IMR-90 (cell line): ENCODE measurements around the gene WASF1.

ENCODE experiments used
- CTCF ChIP-seq: conservative IDR thresholded peaks from 2 replicates; pipeline ENCODE4 v1.5.1; 2012; ENCODE audit warnings: mild to moderate bottlenecking, low read depth, low read length, improper control_type of control experiment
- FOS ChIP-seq: fragments of 150-350 bp; IDR thresholded peaks from 2 replicates; pipeline ENCODE4 v1.6.1; 2016; ENCODE audit warnings: low read depth, low read length
- POLR2A ChIP-seq: IDR thresholded peaks from 2 replicates; pipeline ENCODE4 v1.6.1; 2012; ENCODE audit warnings: mild to moderate bottlenecking, low read depth, low read length
- USF2 ChIP-seq: fragments of 150-350 bp; IDR thresholded peaks from 2 replicates; pipeline ENCODE4 v1.6.1; 2017; ENCODE audit warnings: mild to moderate bottlenecking, antibody characterized with exemption, low read length, low read depth

- TF ChIP-seq USF2 = no peak
- no peak for TF ChIP-seq POLR2A
- no peak for TF ChIP-seq FOS
- no peak for TF ChIP-seq CTCF
These were observed 77.6 kb downstream of the WASF1 start for GRCh38 chr6:110101885-110102284.
